SKM-1 (cell line): ENCODE measurements around the gene WARS2.

Experiments used
- DNase-seq: peaks from one replicate; lab custom pipeline; 2025; ENCODE audit not compliant: unreplicated experiment; lab: John Stamatoyannopoulos, UW

WARS2 gene

DNA sequence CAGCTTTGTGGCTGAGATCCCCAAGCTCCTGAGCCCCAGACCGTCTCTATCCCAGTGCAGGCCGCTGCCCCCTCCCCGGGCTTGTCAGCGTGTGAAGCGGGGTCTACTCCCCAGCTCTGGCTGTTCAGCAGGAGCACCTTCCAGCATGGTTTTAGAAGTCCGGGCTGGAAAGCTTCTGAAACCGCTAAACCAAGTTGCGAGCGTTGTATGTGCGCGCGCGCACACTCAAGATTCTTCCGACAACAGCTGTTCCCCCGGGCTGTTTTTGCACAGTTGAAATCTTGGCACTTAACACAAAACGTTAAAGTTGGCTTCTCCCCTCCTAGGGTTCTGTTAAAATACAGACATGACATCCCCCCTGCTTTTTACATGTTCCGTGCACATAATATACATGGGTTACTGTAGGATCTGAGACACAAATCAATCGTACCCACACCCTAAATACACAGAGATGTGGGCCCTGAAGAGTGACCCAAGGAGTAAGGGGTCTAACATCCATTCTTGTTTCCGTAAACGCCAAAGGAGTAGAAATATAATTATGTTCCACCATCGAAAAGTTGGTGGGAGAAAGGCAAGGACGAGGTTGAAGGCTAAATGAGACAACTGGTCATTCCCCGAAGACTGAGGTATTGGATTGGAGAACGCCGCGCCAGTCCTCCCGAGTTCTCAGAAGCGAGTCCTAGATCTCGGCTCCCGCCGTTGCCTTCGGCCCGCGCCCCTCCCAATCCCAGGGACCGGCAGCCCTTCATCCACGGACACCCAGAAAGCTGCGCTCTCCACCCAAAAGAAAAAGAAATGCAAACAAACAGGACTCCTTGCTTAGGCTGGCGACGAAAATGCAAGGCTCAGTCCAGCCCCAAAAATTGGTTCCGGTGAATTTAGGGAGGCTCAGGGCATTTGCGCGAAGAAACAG is 153.6 kb downstream of the WARS2 start:
- DNase-seq, result no peak

DNA sequence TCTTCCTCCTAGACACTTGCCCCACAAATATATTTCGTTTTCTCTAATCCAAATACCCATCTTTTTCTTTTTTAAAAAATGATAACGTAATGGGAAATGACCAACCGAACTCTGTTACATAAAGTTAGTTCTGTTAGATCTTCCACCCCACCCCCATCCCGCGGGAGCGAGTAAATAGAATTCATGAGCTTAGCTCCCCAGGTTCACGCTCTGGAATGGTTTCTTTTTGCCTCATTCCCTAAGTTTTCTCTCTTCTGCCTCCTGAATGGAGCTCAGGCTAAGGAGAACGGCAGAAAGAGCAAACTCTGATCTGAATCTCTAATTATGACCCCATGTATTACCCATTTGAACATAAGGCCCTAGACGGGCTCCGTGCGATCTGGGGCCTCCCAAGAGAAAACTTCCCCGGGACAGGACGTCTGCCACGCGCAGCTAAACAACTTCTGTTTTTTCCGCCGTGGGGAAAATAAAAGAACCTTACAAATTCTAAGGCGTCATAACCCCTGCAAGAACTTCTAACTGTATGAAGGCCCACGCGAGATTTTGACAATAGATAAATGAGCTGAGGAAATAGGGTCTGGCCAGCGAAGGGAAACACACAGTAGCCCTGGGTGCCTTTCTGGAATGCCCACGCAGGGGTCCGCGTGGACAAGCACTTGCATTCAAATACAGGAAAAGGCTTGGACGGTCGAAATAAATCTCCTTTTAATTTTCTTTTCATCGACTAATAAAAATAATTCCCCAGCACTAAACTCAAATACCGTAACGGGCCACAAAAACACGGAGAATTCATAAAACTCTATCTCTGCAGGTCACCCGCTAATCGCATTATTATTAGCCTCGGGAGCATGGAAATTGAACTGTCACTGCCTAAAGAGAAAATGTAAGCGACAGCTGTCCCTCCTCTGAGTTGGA is 154.6 kb downstream of the WARS2 start:
- DNase-seq, result no peak

DNA sequence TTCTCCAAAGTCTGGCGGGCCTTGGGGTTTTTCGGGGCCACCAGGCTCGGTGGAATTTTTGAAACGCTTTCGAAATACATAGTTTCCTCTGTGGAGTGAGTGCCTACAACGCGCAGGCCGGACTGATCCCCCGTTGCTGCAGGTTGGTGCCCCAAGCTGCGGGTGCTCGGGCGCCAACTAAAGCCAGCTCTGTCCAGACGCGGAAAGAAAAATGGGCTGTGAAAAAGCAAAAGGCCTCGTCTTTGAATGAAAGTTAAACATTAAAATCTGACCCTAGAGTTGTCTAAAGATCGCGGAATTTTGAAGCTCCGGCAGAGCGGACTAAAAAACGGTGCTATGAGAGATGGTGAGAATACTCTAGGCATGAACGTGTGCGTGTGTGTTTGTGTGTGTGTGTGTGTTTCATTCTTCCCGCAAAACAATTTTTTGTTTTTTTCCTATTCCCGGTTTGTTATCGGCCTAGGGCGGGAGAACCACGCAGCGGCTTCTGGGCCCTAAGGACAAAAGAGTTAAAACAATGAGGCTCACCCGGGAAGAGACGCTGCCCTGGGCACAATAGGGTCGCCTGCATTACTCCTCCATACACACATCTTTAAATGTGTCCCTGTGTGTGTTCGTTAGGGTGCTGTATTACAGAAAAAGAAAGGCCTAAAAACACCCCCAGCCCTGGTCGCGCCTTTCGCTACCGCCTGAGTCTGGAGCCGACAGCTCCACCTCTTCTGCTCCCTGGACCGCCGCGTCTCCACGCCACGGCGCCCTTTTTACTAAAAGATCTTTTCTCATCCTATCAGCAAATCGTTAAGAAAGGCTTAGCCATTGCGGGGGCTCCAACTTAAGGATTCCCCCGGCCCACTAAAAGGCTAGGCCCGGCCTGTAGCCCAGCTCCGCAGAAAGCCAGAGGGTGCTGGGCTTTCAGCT is 155.5 kb downstream of the WARS2 start:
- DNase-seq, result no peak

DNA sequence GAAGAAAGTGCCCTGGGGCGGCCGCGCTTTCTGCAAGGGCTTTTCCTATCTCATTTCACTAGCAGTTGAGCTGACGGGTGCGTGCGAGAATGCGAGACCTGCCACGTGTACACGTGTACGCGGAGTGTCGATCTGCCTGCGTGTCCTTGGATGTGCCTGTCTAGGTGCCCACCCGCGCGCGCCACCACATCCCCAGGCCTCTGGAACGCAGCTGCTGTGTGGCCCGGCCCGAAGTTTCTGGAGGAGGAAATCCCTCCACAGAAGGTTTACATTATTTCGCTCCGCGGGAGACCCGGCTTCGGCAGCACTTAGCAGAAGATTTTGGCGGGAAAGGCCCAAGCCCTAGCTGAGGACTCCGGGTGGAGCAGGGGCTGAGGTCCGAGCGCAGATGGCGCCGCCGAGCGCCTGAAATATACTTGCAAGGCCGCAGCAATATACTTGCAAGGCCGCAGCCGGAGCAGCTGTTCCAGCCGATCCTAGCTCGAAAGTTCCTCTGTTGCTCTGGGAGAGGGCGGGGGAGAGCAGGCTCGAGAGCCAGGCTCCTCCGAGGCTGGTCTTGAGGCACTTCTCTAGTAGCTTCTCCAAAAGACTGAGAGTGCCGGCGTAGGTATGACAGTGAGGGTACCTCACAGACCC is 156.2 kb downstream of the WARS2 start:
- DNase-seq, result no peak

DNA sequence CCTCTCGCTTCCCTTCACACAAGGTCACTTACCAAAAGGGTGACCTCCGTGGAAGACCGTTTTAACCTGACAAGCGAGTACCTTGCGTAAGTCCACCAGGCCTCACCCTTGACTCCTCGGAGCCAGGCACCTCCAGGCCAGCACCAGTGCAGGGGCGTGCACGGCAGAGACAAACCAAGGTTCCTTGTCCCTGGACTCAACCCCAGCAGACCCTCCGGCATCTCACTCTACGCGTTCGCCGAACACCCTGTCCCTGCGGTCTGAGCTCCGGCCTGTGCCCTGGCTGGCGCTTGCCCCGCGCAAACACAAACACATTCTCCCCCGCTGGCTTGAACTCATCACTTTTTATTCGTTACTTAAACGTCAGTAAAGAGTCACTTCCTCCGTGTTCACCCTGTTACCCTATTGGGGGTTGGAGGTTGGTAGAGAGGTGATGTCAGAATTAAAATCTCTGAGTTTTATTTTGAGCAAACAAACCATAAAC is 156.9 kb downstream of the WARS2 start:
- DNase-seq, result no peak

DNA sequence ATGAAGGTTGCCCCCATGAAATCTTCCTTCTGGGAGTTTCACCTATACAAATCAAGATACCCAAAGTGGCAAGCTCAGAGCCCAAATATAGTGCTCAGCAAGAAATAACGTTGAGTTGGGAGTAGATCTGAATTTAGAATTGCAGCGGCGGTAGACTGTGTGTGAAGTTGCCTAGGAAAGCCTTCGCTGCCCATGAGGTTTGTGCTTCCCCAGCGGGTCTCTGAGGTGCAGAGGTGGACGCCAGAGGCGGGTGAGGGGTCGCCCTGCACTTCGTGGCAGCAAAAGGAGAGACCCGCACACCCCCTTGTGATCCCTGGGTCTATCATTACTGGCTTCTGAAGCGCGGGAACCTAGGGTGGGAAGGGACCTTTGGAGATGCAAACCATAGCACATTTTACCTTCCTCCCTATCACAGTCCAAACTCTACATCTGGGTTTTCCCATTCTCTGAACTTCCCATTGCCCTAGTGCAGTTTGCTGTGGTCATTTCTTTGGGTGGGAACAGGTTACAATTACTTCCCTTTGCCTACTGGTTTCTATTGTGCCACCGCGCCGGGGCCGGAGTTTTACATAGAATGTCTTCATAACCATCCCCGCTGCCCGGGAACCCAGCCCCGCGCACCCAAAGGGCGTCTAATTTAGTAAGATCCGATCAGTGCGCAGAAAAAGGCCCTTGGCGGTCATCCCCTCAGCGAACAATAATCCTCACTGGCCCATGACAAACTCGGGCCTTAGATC is 157.5 kb downstream of the WARS2 start:
- DNase-seq, result no peak

DNA sequence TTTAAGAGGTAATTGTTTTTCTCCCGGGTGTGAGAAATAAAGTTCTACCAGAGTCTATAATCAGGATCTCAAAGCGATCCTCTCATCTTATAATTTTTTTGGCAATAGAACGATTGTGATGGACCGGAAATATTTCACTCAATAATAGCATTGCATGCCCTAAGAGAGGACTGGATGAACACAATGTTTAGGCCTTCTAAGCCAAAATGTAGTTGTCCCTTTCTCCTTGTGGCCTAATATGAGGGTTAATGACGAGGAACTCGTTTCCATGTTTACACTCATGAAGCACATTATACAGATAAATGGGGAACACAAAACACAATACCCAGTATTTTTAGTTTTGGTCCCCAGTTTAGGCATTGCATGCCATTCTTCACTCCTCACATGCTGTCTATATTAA is 158.2 kb downstream of the WARS2 start:
- DNase-seq, result no peak

DNA sequence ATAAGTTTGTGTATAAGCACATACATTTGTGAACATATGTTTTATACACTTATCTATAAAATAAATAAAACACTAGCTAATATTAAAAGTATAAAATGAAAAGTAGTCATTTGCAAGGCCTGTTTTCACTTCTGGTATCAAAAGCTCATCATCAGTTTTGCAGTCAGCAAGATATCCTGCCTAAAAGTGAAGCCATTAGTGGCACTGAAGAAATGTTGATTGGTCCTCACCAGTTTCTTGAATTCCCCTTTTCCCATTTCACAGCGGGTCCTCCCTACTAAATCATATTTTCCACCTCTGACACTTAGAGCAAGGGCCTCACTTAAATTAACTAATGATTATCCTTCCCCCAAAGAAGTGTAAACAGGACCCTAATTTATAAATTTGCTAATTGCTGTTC is 159.0 kb downstream of the WARS2 start:
- DNase-seq, result no peak
